IMR-90 (cell line): ENCODE measurements around the gene ANO2.
A peak's percentile ranks its signal among the peaks of the same experiment; 100 is the strongest.

Experiments
- BHLHE40 ChIP-seq: fragments of 150-350 bp; IDR thresholded peaks from 2 replicates; pipeline ENCODE4 v1.6.1; 2016; ENCODE audit warnings: mild to moderate bottlenecking, low read depth, low read length
- CEBPB ChIP-seq: IDR thresholded peaks from 2 replicates; pipeline ENCODE4 v1.6.1; 2012; ENCODE audit warnings: low read depth, low read length, improper control_type of control experiment
- CHD1 ChIP-seq: IDR thresholded peaks from 2 replicates; pipeline ENCODE4 v1.6.1; 2012; ENCODE audit warnings: low read depth, low read length, improper control_type of control experiment
- MAFK ChIP-seq: IDR thresholded peaks from 2 replicates; pipeline ENCODE4 v1.6.1; 2012; ENCODE audit warnings: low read depth, low read length, improper control_type of control experiment
- MAZ ChIP-seq: IDR thresholded peaks from 2 replicates; pipeline ENCODE4 v1.6.1; 2012; ENCODE audit warnings: low read depth, mild to moderate bottlenecking, low read length, improper control_type of control experiment, moderate library complexity, borderline replicate concordance
- POLR2A ChIP-seq: IDR thresholded peaks from 2 replicates; pipeline ENCODE4 v1.6.1; 2012; ENCODE audit warnings: mild to moderate bottlenecking, low read depth, low read length
- RAD21 ChIP-seq: IDR thresholded peaks from 2 replicates; pipeline ENCODE4 v1.6.1; 2012; ENCODE audit warnings: low read length, improper control_type of control experiment
- RCOR1 ChIP-seq: IDR thresholded peaks from 2 replicates; pipeline ENCODE4 v1.6.1; 2012; ENCODE audit warnings: mild to moderate bottlenecking, low read length, improper control_type of control experiment; ENCODE audit not compliant: insufficient replicate concordance
- RFX5 ChIP-seq: IDR thresholded peaks from 2 replicates; pipeline ENCODE4 v1.8.0; 2012; ENCODE audit warnings: low read depth, mild to moderate bottlenecking, low read length, moderate library complexity
- SMC3 ChIP-seq: fragments of 150-350 bp; IDR thresholded peaks from 2 replicates; pipeline ENCODE4 v1.6.1; 2016; ENCODE audit warnings: low read depth, mild to moderate bottlenecking, antibody characterized with exemption, low read length, moderate library complexity
- TF ChIP-seq, protein P1 (sequence below): conservative IDR thresholded peaks from 2 replicates; pipeline ENCODE4 v1.5.1; 2012; ENCODE audit warnings: mild to moderate bottlenecking, low read depth, low read length, improper control_type of control experiment
- TF ChIP-seq, protein P2 (sequence below): fragments of 150-350 bp; IDR thresholded peaks from 2 replicates; pipeline ENCODE4 v1.6.1; 2017; ENCODE audit warnings: mild to moderate bottlenecking, antibody characterized with exemption, low read length, low read depth
- TF ChIP-seq, protein P3 (sequence below): fragments of 150-350 bp; IDR thresholded peaks from 2 replicates; pipeline ENCODE4 v1.6.1; 2016; ENCODE audit warnings: low read depth, mild to moderate bottlenecking, low read length, moderate library complexity, borderline replicate concordance

DNA sequence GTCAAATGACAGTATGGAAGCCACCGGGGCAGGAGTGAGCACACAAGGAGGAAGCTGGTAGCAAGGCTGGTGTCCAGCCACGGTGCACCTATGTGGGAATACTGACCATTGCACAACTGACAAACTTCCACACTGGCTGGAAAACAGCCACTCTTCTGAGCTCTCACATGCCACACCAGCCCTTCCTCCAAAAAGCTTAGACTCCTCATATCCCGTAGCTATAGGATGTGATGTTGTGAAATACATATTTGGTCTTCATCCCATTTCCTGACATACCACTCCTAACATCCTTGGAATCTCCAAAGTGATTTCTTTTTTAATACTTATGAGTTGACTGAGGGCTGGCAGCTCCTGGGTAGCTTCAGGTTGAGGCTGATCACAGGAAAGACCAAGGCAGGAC, 409.5 kb downstream of the ANO2 start:
- TF ChIP-seq RAD21 (no peak), POLR2A (no peak), RCOR1 (no peak), BHLHE40 (no peak), RFX5 (no peak), CEBPB (peak; percentile 77), MAZ (no peak), CHD1 (no peak), MAFK (no peak), SMC3 (no peak)
- TF ChIP-seq, protein P1, sequence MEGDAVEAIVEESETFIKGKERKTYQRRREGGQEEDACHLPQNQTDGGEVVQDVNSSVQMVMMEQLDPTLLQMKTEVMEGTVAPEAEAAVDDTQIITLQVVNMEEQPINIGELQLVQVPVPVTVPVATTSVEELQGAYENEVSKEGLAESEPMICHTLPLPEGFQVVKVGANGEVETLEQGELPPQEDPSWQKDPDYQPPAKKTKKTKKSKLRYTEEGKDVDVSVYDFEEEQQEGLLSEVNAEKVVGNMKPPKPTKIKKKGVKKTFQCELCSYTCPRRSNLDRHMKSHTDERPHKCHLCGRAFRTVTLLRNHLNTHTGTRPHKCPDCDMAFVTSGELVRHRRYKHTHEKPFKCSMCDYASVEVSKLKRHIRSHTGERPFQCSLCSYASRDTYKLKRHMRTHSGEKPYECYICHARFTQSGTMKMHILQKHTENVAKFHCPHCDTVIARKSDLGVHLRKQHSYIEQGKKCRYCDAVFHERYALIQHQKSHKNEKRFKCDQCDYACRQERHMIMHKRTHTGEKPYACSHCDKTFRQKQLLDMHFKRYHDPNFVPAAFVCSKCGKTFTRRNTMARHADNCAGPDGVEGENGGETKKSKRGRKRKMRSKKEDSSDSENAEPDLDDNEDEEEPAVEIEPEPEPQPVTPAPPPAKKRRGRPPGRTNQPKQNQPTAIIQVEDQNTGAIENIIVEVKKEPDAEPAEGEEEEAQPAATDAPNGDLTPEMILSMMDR: no peak
- TF ChIP-seq, protein P2, sequence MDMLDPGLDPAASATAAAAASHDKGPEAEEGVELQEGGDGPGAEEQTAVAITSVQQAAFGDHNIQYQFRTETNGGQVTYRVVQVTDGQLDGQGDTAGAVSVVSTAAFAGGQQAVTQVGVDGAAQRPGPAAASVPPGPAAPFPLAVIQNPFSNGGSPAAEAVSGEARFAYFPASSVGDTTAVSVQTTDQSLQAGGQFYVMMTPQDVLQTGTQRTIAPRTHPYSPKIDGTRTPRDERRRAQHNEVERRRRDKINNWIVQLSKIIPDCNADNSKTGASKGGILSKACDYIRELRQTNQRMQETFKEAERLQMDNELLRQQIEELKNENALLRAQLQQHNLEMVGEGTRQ: no peak
- TF ChIP-seq, protein P3, sequence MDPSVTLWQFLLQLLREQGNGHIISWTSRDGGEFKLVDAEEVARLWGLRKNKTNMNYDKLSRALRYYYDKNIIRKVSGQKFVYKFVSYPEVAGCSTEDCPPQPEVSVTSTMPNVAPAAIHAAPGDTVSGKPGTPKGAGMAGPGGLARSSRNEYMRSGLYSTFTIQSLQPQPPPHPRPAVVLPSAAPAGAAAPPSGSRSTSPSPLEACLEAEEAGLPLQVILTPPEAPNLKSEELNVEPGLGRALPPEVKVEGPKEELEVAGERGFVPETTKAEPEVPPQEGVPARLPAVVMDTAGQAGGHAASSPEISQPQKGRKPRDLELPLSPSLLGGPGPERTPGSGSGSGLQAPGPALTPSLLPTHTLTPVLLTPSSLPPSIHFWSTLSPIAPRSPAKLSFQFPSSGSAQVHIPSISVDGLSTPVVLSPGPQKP: no peak
